ENCODE data around the gene TLR4.

GRCh38 chr9:117709936-117710335 lies 5.7 kb downstream of the TLR4 start:
- no peak for TF ChIP-seq AFF4 (CRISPR knock-in tag; IDR thresholded peaks at IDR 0.05)
- TF ChIP-seq POLR2B (IDR thresholded peaks at IDR 0.05; ENCODE audit: low read depth, partially characterized antibody) = no peak
- no peak for TF ChIP-seq SP2 (IDR thresholded peaks at IDR 0.05; ENCODE audit: extremely low read depth, low read depth, low read length, poor library complexity, severe bottlenecking)
- TF ChIP-seq ZNF23 (CRISPR knock-in tag; IDR thresholded peaks at IDR 0.05) = no peak
- no peak for TF ChIP-seq CTCF (IDR thresholded peaks at IDR 0.05 in 2 of 3, conservative IDR thresholded peaks at IDR 0.05 in 1 of 3; ENCODE audit: insufficient read depth in 2 of 3, low read depth in 1 of 3, low read length in 3 of 3)
- no peak for TF ChIP-seq CBFB (CRISPR knock-in tag; IDR thresholded peaks at IDR 0.05)
- TF ChIP-seq PHB2 (IDR thresholded peaks at IDR 0.05; ENCODE audit: low read depth) = no peak
- no peak for TF ChIP-seq ZKSCAN3 (CRISPR knock-in tag; IDR thresholded peaks at IDR 0.05)
- no peak for TF ChIP-seq GTF2E2 (tag; IDR thresholded peaks at IDR 0.05)
- TF ChIP-seq HNRNPUL1 (IDR thresholded peaks at IDR 0.05; ENCODE audit: low read length) = no peak
- no peak for TF ChIP-seq ESRRA (IDR thresholded peaks at IDR 0.05; ENCODE audit: borderline replicate concordance, low read depth)

Data from K562 (cell line).